ENCODE results near the gene FGGY. TPM values are rescaled to one million over a fixed set of nuclear protein-coding genes. Genes with fewer than 3 reads are reported as not detected.

The FGGY gene
- total RNA-seq, 1 donor from 2014 or later, result 18.2 TPM

GRCh38 chr1:59266180-59266926 lies 30.5 kb upstream of the FGGY start:
- peaks cover 4% of the 10 kb centered on the region for H3K9me3 Mint-ChIP-seq (ENCODE audit: low read depth)
- DNase-seq (ENCODE audit: low spot score, unreplicated experiment), result no peak
- H3K4me1 Mint-ChIP-seq (ENCODE audit: low read depth), result no peaks in the 10 kb centered on the region
- no peak for TF ChIP-seq CTCF (IDR thresholded peaks at IDR 0.05; ENCODE audit: unreplicated experiment)
- H3K27me3 Mint-ChIP-seq, result peaks cover 4% of the 10 kb centered on the region
- no peak overlapping the region for H3K27ac Mint-ChIP-seq
- H3K36me3 Mint-ChIP-seq (ENCODE audit: insufficient read depth), result no peaks in the 10 kb centered on the region
- H3K4me3 Mint-ChIP-seq (ENCODE audit: low read depth), result no peak overlapping the region

- Mint-ChIP-seq H3K27ac (no peak overlapping the region), H3K4me3 (ENCODE audit: low read depth) (no peak overlapping the region), H3K27me3 (peaks cover 4% of the 10 kb centered on the region), H3K36me3 (ENCODE audit: insufficient read depth) (no peaks in the 10 kb centered on the region), H3K9me3 (ENCODE audit: low read depth) (peaks cover 4% of the 10 kb centered on the region), H3K4me1 (ENCODE audit: low read depth) (no peaks in the 10 kb centered on the region)
- DNase-seq (ENCODE audit: low spot score, unreplicated experiment), result no peak
- TF ChIP-seq CTCF (IDR thresholded peaks at IDR 0.05; ENCODE audit: unreplicated experiment), result no peak
Observed at GRCh38 chr1:59266927-59267293, 30.0 kb upstream of the FGGY start.

- peaks cover 4% of the 10 kb centered on the region for H3K9me3 Mint-ChIP-seq (ENCODE audit: low read depth)
- H3K36me3 Mint-ChIP-seq (ENCODE audit: insufficient read depth), result no peaks in the 10 kb centered on the region
- no peak for DNase-seq (ENCODE audit: low spot score, unreplicated experiment)
- TF ChIP-seq CTCF (IDR thresholded peaks at IDR 0.05; ENCODE audit: unreplicated experiment), result no peak
- H3K4me3 Mint-ChIP-seq (ENCODE audit: low read depth), result no peak overlapping the region
- H3K27ac Mint-ChIP-seq, result no peak overlapping the region
- H3K4me1 Mint-ChIP-seq (ENCODE audit: low read depth), result no peaks in the 10 kb centered on the region
- H3K27me3 Mint-ChIP-seq, result peaks cover 4% of the 10 kb centered on the region
Observed at GRCh38 chr1:59268406-59268805, 28.5 kb upstream of the FGGY start.

- no peak overlapping the region for H3K27ac Mint-ChIP-seq
- TF ChIP-seq CTCF (IDR thresholded peaks at IDR 0.05; ENCODE audit: unreplicated experiment), result no peak
- DNase-seq (ENCODE audit: low spot score, unreplicated experiment), result no peak
- no peaks in the 10 kb centered on the region for H3K4me1 Mint-ChIP-seq (ENCODE audit: low read depth)
- H3K4me3 Mint-ChIP-seq (ENCODE audit: low read depth), result no peak overlapping the region
- peaks cover 4% of the 10 kb centered on the region for H3K9me3 Mint-ChIP-seq (ENCODE audit: low read depth)
- H3K36me3 Mint-ChIP-seq (ENCODE audit: insufficient read depth), result no peaks in the 10 kb centered on the region
- H3K27me3 Mint-ChIP-seq, result peaks cover 4% of the 10 kb centered on the region
Observed at GRCh38 chr1:59271561-59272260, 25.2 kb upstream of the FGGY start.

GRCh38 chr1:59272507-59272906 lies 24.4 kb upstream of the FGGY start:
- Mint-ChIP-seq H3K36me3 (ENCODE audit: insufficient read depth) (no peaks in the 10 kb centered on the region), H3K4me3 (ENCODE audit: low read depth) (no peak overlapping the region), H3K9me3 (ENCODE audit: low read depth) (peaks cover 4% of the 10 kb centered on the region), H3K27me3 (peaks cover 4% of the 10 kb centered on the region), H3K4me1 (ENCODE audit: low read depth) (no peaks in the 10 kb centered on the region), H3K27ac (no peak overlapping the region)
- TF ChIP-seq CTCF (IDR thresholded peaks at IDR 0.05; ENCODE audit: unreplicated experiment), result no peak
- no peak for DNase-seq (ENCODE audit: low spot score, unreplicated experiment)
